Activated effector memory CD4-positive, alpha-beta T cell treated with anti-CD3 and anti-CD28 coated beads, Interleukin-2, amount 50 U/mL, for 16 hours (primary cell): ENCODE data around the gene TMED8.
"Not testable (repeated sequence)": the region's sequence is repeated elsewhere in the genome, so short reads cannot be mapped to it uniquely, and the experiment has no call there.

Experiments used
- DNase-seq: peaks from one replicate; pipeline ENCODE4 v3.0.0-alpha.2; 2020

TMED8 gene

GRCh38 chr14:77359626-77360025, 17.3 kb downstream of the TMED8 start:
- DNase-seq: no peak

- no peak for DNase-seq
Measured at GRCh38 chr14:77356899-77357298, 20.0 kb downstream of the TMED8 start.

- no peak for DNase-seq
Measured at GRCh38 chr14:77355811-77356210, 21.1 kb downstream of the TMED8 start.

- DNase-seq: no peak
Measured at GRCh38 chr14:77353469-77354141, 23.3 kb downstream of the TMED8 start.

GRCh38 chr14:77347751-77348150, 29.1 kb downstream of the TMED8 start:
- DNase-seq: no peak

- no peak for DNase-seq
Measured at GRCh38 chr14:77346495-77346894, 30.4 kb downstream of the TMED8 start.

- no peak for DNase-seq
Measured at GRCh38 chr14:77344377-77344996, 32.4 kb downstream of the TMED8 start.

GRCh38 chr14:77343662-77344061, 33.2 kb downstream of the TMED8 start:
- no peak for DNase-seq

GRCh38 chr14:77342726-77343397, 34.0 kb downstream of the TMED8 start:
- no peak for DNase-seq

GRCh38 chr14:77340389-77340788, 36.5 kb downstream of the TMED8 start:
- DNase-seq: no peak

- DNase-seq: no peak
Measured at GRCh38 chr14:77339407-77339806, 37.5 kb downstream of the TMED8 start.

- no peak for DNase-seq
Measured at GRCh38 chr14:77338302-77338701, 38.6 kb downstream of the TMED8 start.

GRCh38 chr14:77337880-77338279, 39.0 kb downstream of the TMED8 start:
- DNase-seq: no peak

GRCh38 chr14:77337255-77337654, 39.6 kb downstream of the TMED8 start:
- not testable (repeated sequence) for DNase-seq

GRCh38 chr14:77335576-77335975, 41.3 kb downstream of the TMED8 start:
- DNase-seq: no peak

- no peak for DNase-seq
Measured at GRCh38 chr14:77329872-77330271, 47.0 kb downstream of the TMED8 start.

GRCh38 chr14:77327111-77327510, 49.8 kb downstream of the TMED8 start:
- no peak for DNase-seq

GRCh38 chr14:77325746-77326094, 51.2 kb downstream of the TMED8 start:
- no peak for DNase-seq

- DNase-seq: no peak
Measured at GRCh38 chr14:77324816-77325745, 51.8 kb downstream of the TMED8 start.

- no peak for DNase-seq
Measured at GRCh38 chr14:77324289-77324688, 52.6 kb downstream of the TMED8 start.

- no peak for DNase-seq
Measured at GRCh38 chr14:77323571-77323970, 53.3 kb downstream of the TMED8 start.

GRCh38 chr14:77322951-77323350, 53.9 kb downstream of the TMED8 start:
- no peak for DNase-seq

GRCh38 chr14:77322250-77322902, 54.5 kb downstream of the TMED8 start:
- DNase-seq: no peak
